Peyer's patch (tissue), 4 donors: ENCODE data around the gene TMEM132E.

Experiments used
- POLR2A ChIP-seq, 2 donors: fragments of 450-650 bp; IDR thresholded peaks; one replicate each; pipeline ENCODE4 v1.5.1; 2017; ENCODE audit warnings: antibody characterized with exemption in 2 of 2, mild to moderate bottlenecking in 2 of 2, moderate library complexity in 2 of 2
- TF ChIP-seq, protein P1 (sequence below), 6 experiments: fragments of 450-650 bp in 4 of 6; fragments of 200-600 bp in 2 of 6; sonication (generic) in 1 of 6; IDR thresholded peaks; one replicate each; pipeline ENCODE4 v1.5.1; 2017 to 2019; ENCODE audit warnings: antibody characterized with exemption in 6 of 6, mild to moderate bottlenecking in 3 of 6, moderate library complexity in 1 of 6

DNA sequence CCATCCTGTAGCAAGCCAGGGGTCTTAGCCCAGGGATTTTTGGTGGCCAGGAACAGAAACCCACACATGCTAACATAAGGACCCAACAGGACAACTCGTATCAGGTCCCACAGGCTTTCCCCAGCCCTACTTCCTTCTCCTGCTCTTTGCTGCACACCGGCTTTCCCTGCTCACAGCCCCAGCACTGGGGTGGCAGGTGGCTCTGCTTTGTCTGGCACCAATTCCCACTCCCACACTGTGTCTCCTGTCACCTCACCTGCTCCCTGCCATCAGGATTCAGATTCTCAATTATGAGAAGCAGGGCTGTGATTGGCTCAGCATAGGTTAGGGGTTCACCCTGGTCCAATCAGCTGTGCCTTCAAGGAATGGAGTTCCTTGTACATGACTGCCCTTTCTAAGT lies 94.1 kb downstream of the TMEM132E start:
- TF ChIP-seq, protein P1, sequence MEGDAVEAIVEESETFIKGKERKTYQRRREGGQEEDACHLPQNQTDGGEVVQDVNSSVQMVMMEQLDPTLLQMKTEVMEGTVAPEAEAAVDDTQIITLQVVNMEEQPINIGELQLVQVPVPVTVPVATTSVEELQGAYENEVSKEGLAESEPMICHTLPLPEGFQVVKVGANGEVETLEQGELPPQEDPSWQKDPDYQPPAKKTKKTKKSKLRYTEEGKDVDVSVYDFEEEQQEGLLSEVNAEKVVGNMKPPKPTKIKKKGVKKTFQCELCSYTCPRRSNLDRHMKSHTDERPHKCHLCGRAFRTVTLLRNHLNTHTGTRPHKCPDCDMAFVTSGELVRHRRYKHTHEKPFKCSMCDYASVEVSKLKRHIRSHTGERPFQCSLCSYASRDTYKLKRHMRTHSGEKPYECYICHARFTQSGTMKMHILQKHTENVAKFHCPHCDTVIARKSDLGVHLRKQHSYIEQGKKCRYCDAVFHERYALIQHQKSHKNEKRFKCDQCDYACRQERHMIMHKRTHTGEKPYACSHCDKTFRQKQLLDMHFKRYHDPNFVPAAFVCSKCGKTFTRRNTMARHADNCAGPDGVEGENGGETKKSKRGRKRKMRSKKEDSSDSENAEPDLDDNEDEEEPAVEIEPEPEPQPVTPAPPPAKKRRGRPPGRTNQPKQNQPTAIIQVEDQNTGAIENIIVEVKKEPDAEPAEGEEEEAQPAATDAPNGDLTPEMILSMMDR (IDR thresholded peaks at IDR 0.05), result no peak
- TF ChIP-seq POLR2A (IDR thresholded peaks at IDR 0.05), result no peak
